Left kidney (tissue), 8 donors: Measurements from ENCODE around the gene PERM1. TPM values are rescaled to one million over a fixed set of nuclear protein-coding genes. Genes with fewer than 3 reads are reported as not detected.
"Not testable (repeated sequence)": the region's sequence is repeated elsewhere in the genome, so short reads cannot be mapped to it uniquely, and the experiment has no call there.

Experiments
- DNase-seq: peaks from one replicate; pipeline ENCODE4 v3.0.0-alpha.2; 2013
- long read RNA-seq, 8 donors: transcript quantifications; one replicate each; lab custom pipeline, GENCODE V29; 2026
- polyA plus RNA-seq: library from polyadenylated mRNA; unstranded; fragments of 120-200 nt; gene quantifications from one replicate; pipeline ENCODE4 v1.2.1, GENCODE V29; 2013; ENCODE audit not compliant: insufficient read length

PERM1 gene
- 0.12 TPM for polyA plus RNA-seq
- long read RNA-seq, donor 1: 0 reads
- long read RNA-seq, donor 2: 0 reads
- long read RNA-seq, donor 3: 0 reads
- long read RNA-seq, donor 4: 0 reads
- long read RNA-seq, donor 5: 0 reads
- long read RNA-seq, donor 6, partial matches to known transcripts: 81 of 81 reads
- long read RNA-seq, donor 6, other reads (novel, unspliced or antisense): 0 of 81 reads
- long read RNA-seq, donor 7: 0 reads
- long read RNA-seq, donor 8: 0 reads

DNA sequence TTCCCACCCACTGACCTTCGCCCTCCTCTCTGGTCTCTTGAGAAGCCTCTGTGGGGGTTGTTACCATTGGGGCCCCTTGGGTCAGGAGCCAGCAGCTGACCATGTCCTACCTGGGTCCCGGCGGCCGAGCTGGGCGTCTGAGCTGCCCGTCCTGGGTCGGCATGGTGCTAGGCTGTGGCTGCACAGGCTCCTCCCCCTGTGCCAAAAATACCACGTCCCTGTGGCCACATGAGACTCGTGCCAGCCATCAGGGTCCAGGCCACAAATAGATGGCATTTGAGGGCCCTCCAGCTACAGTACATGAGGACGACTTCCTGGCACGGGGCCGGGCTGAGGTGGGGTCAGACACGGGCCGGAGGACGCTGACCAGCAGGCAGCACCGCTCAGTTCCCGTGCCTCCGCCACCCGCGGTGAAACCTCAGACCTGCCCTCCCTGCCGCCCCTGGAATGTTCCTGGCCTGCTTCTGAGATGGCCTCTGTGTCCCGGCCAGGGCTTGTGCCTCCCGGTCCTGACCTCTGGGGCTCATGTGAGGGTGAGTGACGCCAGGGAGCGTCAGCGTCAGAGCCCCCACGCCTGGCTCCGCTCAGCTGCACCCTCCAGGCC lies at the start of gene PERM1:
TSS of gene PERM1 (minus strand) at position 139 of the 604 bp plus-strand sequence. CDS start 1,064 bp downstream, outside the sequence.
- DNase-seq: no peak

- not testable (repeated sequence) for DNase-seq
Measured at GRCh38 chr1:1030867-1031658, 49.2 kb upstream of the PERM1 start.

GRCh38 chr1:1027791-1028190 lies 45.9 kb upstream of the PERM1 start:
- no peak for DNase-seq

- no peak for DNase-seq
Measured at GRCh38 chr1:1026599-1027413, 44.9 kb upstream of the PERM1 start.

- DNase-seq: no peak
Measured at GRCh38 chr1:1025730-1026129, 43.8 kb upstream of the PERM1 start.

- DNase-seq: peak; percentile 76
Measured at GRCh38 chr1:1024771-1025699, 43.1 kb upstream of the PERM1 start.

GRCh38 chr1:1024149-1024770 lies 42.4 kb upstream of the PERM1 start:
- no peak for DNase-seq

GRCh38 chr1:1023700-1024099 lies 41.8 kb upstream of the PERM1 start:
- no peak for DNase-seq

- DNase-seq: no peak
Measured at GRCh38 chr1:1022302-1023009, 40.6 kb upstream of the PERM1 start.

GRCh38 chr1:1021920-1022259 lies 40.0 kb upstream of the PERM1 start:
- no peak for DNase-seq

DNA sequence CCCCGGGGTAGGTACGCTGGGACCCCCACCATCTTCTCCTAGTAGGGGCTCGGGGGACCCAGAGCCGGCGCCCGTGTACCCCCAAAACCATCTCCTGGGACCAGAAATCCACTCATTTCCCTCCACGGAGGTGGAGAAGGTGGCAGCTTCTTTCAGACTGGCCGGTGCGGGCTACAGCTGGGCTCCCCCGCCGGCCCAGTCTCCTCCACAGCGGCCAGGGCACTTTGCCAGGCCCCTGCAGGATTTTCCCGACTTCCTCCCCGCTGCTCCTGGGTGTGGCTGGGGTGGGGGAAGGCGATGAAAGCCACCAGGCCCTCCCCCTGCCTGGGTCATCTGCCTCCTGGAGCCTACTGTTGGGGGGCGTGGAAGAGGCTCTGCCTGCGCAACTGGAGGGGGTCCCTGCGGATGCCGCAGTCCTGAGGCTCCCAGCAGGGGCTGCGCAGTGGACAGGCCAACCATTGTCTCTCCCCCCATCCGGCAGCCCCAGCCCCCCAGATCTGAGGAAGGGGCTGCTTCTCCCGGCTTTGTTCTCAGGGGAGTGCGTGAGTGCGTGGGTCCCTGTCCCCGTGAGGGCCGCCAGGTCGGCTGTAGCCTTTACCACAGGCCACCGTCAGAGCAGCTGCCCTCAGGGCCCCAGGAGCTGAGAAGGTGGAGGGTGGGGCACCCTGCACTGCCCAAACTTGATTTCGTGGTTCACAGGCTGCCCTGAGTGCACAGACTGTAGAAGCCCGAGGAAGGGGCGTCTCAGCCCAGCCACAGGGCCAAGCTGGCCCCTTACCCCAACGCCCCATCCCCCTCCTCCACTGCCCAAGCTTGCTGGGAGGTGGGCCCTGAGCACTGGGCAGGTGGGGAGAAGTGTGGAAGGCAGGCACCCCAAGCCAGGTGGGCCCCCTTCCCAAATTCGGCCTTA lies 39.4 kb upstream of the PERM1 start:
- DNase-seq: no peak

DNA sequence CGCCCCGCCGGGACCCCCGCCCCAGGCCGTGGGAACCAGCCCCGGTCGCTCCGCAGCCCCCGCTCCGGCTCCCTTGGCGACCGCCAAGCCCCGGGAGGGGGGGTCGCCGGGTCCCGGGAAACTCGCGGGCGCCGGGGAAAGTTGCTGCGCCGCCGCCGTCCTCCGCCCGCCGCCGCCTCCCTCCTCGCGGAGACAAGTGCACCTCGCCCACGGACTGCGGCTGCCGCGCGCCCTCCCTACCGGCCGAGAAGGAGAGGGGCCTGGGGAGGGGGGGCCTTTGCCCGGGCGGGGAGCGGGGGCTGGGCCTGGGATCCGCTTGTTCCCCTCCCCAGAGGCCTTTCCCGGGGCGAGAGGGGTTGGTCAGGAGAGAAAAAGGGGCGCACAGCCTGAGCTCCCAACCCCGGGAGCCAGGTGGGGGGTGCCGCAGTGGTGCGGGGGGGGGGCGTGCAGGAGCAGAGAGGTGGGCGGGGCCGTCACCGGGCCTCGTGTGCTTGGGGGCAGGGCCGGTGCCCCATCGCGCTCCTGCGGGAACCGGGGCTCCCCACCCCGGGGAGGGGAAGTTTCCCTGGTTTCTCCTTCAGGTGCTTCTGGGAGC lies 38.6 kb upstream of the PERM1 start:
- no peak for DNase-seq

DNA sequence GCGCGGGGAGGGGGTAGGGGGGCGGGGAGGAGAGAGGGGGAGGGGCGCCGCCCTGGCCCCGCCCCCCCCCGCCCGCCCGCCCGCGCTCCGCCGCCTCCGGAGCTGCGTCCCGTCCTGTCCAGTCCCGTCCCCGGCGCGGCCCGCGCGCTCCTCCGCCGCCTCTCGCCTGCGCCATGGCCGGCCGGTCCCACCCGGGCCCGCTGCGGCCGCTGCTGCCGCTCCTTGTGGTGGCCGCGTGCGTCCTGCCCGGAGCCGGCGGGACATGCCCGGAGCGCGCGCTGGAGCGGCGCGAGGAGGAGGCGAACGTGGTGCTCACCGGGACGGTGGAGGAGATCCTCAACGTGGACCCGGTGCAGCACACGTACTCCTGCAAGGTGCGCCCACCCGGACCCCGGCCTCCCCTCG lies 38.1 kb upstream of the PERM1 start, which contains the start of gene AGRN:
TSS of gene AGRN (plus strand) at position 121 of the 405 bp plus-strand sequence. CDS start at position 174, 53 bp downstream.
- DNase-seq: no peak

DNA sequence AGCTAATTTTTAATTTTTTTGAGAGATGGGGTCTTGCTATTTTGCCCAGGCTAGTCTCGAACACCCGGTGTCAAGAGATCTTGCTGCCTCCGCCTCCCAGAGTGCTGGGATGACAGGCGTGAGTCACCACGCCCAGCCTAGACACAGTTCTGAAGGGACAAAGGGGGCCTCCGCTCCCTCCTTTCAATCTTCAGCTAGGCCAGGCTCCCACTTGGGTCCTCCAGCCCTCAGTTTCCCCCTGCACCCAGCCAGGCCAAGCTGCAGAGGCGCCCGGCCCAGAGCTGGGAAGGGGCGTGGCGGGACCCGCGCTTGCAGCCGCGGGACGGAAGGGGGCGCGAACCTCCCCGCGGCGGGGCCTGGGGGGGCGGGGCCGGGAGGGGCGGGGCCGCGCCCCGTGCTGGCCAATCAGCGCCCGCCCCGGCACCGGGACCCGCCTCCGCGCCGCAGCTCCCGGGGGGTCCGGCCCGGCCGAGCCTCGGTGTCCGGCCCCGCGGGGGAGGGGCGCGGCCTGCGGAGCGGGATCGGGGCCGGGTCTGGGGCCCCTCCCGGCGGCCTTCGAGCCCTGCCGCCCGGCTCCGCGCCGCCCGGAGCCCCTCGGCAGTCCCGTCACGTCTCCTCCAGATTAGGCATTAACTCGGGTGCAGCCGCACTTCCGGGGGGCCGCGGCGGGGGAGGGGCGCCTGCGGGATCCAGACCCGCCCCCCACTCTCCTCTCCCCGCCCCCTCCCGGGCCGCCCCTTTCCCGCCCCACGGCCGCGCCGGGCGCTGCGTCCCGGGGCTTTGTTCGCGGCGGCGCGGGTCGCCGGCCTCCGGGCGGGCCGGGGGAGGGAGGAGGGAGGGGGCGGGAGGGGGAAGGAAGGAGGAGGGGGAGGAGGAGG lies 37.5 kb upstream of the PERM1 start:
- DNase-seq: peak; percentile 80

- not testable (repeated sequence) for DNase-seq
Measured at GRCh38 chr1:1018321-1018685, 36.4 kb upstream of the PERM1 start.

GRCh38 chr1:1017397-1018320 lies 35.8 kb upstream of the PERM1 start:
- not testable (repeated sequence) for DNase-seq
